DMS53 (cell line): ENCODE data around the gene FUS.
"Not testable (repeated sequence)": the region's sequence is repeated elsewhere in the genome, so short reads cannot be mapped to it uniquely, and the experiment has no call there.

Experiments used
- DNase-seq: peaks from one replicate; lab custom pipeline; 2025; lab: John Stamatoyannopoulos, UW

FUS gene

DNA sequence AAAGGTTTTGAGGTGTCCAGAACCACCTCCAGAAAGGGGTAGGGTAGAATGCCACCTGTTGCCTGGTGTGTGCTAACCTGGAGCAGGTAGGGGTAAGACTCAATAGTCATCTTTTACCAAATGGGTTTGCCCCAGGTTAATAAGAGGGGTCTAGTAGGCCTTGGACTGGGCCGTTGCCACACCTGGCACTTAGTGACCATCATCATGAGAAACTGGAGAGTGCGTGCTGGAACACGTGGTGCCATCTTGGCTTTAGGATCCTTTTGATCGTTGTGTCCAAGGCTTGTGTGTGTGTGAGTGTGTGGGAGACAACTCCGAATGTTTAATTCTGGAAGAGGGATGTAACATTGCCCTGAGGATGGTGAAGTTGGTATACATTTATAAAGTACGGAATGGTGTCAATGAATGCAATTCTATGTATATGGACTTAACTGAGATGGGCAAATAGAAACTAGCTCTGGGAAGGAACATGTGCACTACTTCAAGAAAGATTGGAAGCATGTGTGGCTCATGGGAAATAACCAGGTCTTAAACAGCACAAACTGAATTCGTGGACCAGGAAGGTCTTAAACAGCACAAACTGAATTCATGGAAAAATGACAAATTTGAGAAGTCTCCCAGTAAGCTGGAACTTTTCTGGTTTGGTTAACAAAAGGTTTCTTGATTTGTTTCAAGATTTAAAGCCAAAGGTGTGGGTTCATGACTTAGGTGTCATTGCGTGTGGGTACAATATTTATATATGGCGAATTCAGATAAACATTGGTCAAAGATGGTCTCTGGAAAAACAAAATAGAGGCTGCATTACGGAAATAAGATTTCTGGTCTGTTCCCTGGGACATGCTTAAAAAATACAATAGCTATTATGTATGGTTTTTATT lies 7.2 kb downstream of the FUS start:
- DNase-seq = no peak

DNA sequence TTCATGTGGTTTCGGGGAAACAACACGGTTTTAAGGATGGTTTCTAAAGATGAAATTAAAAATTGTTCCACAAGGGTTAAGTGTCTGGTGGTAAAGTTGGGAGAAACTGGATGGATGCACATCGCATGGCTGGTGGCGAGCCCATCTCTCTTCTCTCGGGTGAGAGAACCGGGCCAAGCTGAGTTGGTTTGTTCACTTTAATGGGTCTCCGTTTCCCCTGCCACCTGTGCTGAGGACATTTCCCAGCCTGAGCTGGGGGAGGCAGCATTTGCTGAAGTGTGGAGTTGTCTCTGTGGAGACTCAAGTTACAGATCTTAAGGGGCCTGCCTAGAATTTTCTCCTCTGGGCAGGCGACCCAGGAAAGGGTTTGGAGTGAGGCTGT lies 7.9 kb downstream of the FUS start:
- no peak for DNase-seq

GRCh38 chr16:31188450-31189411 lies 8.8 kb downstream of the FUS start:
- no peak for DNase-seq

DNA sequence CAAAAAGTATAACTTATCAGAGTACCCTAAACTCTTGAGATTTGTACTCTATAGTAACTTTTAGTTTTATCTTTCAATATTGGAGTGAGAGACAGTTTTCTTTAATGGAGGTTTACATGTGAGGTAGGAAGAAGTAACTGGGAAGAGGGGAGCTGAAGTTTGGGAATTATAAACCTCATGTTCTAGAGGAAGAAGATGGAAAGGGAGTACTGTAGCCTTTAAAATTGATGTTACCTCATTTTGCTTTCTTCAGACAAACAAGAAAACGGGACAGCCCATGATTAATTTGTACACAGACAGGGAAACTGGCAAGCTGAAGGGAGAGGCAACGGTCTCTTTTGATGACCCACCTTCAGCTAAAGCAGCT lies 9.5 kb downstream of the FUS start:
- DNase-seq = no peak

DNA sequence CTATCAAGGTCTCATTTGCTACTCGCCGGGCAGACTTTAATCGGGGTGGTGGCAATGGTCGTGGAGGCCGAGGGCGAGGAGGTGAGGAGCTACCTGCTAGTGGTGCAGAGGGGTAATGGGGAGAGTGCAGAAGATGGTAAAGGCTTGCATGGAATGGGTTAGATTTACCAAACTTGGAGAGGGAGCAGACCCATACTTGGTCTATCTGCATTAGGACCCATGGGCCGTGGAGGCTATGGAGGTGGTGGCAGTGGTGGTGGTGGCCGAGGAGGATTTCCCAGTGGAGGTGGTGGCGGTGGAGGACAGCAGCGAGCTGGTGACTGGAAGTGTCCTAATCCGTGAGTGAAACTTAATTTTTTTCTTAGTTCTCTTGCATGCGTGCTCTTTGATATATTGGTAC lies 10.1 kb downstream of the FUS start:
- DNase-seq = no peak

- DNase-seq = no peak
Observed at GRCh38 chr16:31190818-31191444, 11.0 kb downstream of the FUS start.

- no peak for DNase-seq
Observed at GRCh38 chr16:31191697-31192428, 11.9 kb downstream of the FUS start.

DNA sequence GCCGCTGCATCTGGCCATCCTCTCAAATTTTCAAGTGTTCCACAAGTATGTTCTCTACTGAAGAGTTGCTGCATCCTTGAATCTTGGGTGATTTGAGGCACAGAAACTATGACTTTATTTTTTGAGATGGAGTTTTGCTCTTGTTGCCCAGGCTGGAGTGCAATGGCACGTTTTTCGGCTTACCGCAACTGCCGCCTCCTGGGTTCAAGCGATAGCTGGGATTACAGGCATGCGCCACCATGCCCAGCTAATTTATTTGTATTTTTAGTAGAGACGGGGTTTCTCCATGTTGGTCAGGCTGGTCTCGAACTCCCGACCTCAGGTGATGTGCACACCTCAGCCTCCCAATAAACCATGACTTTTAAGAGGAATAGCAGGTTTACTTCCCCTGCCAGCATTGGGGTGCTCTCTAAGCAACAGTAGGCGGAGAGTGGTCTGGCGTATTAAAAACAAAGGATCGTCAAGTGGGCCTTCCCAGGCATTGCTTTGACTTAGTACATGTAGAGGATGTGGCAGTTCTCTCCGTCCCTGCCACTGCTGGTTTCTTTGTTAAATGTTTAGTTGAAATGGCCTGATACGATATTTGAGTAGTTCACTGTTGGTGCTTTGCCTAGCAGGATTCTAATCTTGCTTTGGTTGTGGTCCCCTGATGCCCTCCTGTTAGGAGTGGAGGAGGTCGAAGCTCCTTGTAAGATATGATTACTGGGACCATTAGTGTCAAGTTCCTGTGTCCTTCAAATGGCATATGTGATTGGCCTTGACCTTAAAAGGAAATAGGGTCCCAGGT lies 13.1 kb downstream of the FUS start:
- DNase-seq = no peak

- DNase-seq = no peak
Observed at GRCh38 chr16:31193874-31194273, 13.9 kb downstream of the FUS start.

DNA sequence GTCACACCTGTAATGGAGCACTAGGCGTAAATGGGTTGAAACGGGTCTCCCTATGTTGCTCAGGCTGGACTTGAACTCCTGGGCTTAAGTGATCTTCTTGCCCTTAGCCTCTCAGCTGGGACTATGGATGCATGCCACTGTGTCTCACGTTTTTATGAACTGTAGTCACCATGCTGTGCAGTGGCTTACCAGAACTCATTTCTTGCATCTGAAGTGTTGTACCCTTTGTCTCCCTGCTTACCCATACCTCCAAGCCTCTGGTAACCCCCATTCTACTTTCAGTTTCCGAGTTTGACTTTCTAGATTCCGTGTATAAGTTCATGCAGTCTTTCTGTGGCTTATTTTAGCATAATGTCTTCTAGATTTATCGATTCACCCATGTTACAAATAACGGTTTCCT lies 15.0 kb downstream of the FUS start:
- no peak for DNase-seq

DNA sequence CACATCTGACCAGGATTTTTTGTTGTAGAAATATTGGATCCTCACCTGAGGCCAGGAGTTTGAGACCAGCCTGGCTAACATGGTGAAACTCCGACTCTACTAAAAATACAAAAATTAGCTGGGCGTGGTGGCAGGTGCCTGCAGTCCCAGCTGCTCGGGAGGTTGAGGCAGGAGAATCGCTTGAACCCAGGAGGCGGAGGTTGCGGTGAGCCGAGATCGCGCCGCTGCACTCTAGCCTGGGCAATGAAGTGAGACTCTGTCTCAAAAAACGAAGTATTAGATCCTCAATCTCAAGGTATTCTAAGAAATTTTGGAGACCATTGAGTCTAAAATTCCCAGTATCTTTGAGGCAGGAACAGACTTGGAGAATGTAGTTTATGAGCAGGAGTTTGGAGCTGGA lies 15.9 kb downstream of the FUS start:
- not testable (repeated sequence) for DNase-seq

- no peak for DNase-seq
Observed at GRCh38 chr16:31196324-31197088, 16.6 kb downstream of the FUS start.

- no peak for DNase-seq
Observed at GRCh38 chr16:31198207-31198882, 18.4 kb downstream of the FUS start.

- DNase-seq = no peak
Observed at GRCh38 chr16:31199430-31200041, 19.6 kb downstream of the FUS start.

- not testable (repeated sequence) for DNase-seq
Observed at GRCh38 chr16:31200111-31200510, 20.2 kb downstream of the FUS start.

DNA sequence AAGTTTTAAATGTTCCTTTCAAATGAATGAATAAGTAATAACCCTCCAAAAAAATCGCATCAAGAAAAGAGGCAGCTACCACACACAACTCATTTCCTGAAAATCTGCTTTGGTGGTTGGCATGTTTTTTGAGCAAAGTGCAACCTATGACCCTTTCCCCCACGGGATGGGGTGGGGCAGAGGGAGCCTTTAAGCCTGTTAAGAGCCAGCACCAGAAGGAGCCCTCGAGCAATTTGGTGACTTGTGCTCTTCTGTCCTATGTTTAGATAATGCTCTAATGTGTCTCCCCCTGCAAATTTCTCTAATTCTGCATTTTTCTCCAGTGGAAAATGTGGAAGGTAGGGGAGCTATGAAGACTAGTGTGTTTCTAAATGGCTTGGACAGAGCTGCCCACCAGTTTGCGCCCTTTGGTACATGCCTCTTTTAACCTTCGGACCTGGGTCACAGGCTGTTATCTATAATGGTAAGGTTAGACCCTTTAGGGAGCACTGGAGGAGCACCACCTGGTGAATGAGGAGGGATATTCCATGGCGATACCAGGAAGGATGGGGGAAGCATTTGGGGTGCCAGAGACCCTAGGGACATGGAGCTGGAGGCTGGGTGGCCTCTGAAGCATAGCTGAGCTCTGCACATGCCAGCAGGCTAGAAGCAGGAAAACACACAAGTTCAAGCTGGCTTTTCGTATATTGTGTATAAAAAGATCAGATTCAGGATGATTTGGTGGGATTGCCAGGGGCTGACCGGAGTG lies 21.1 kb downstream of the FUS start:
- peak; percentile 14 for DNase-seq

DNA sequence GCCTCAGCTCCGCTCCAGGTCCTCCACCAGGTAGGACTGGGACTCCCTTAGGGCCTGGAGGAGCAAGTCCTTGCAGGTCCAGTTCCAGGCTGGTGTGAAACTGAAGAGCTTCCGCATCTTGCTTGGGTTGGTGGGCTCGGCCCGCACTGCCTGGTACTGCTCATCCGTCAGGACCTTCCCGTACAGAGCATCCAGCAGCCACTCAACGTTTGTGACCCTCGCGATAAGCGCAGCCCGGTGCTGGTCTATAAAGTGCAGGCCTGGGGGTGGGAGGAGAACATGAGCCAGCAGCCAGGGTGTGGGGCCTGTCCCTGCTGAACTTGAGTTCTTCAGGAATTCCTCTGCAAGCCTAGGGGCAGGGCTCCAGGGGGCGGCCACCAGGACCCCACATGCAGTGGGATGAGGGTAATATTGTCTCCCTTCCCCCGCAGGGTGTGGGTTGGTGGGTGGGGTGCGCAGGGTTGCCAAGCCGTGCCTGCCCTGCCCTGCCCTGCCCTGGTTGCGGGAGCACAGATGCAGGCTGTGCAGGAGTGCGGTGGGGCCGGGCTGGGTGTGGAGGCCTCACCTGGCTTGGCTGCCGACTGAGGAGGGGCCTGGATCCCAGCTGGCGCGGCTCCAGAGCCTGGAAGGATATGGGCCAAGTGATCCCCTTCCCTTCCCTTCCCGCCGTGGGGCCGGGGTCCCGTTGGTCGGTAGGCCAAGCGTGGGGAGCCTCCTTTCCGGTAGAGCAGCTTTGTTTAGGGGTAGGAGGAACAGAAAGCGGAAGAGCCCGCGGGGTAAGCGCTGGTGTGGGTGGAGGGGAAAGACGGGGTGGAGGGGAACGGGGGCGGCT lies 21.9 kb downstream of the FUS start:
- peak; percentile 51 for DNase-seq
